ENCODE data around the gene LRRC3B.

Gene LRRC3B

DNA sequence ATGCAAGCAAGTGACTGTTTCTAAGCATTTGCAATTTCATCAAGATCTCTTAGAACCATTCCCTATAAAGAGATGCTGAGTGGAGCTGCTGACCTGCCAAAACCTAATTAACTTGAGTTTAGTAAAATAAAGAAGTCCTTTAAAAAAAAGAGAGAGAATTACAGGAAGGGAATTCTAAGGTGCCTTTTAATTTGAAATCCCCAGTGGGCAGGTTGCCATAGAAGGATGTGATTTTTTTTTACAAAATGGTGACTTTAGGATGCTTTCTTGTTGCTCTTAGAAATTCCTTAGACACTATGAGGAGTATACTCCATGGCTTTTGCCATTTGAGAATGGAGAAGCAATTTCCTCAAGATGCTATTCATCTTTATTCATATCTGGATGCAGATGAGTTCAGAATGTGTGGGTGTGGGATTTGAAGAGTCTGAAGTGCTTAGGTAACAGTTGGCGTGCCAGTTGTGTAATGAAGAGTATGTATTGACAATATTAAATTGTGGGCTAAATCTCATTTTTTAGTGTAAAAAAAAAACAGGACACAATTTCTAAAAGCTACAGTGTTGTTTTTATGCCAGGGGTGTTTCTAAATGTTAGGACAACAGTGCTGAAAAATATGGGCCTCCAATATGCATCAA, 13.6 kb downstream of the LRRC3B start:
- DNase-seq: no peak
- H3K4me3 ChIP-seq (ENCODE audit: low read depth, low read length): no peak overlapping the region
- H3K27me3 ChIP-seq (ENCODE audit: insufficient read depth, low read depth, severe bottlenecking): no peaks in the 10 kb centered on the region
- H3K27ac ChIP-seq: no peak overlapping the region
- no peaks in the 10 kb centered on the region for H3K36me3 ChIP-seq
- TF ChIP-seq, protein P1, sequence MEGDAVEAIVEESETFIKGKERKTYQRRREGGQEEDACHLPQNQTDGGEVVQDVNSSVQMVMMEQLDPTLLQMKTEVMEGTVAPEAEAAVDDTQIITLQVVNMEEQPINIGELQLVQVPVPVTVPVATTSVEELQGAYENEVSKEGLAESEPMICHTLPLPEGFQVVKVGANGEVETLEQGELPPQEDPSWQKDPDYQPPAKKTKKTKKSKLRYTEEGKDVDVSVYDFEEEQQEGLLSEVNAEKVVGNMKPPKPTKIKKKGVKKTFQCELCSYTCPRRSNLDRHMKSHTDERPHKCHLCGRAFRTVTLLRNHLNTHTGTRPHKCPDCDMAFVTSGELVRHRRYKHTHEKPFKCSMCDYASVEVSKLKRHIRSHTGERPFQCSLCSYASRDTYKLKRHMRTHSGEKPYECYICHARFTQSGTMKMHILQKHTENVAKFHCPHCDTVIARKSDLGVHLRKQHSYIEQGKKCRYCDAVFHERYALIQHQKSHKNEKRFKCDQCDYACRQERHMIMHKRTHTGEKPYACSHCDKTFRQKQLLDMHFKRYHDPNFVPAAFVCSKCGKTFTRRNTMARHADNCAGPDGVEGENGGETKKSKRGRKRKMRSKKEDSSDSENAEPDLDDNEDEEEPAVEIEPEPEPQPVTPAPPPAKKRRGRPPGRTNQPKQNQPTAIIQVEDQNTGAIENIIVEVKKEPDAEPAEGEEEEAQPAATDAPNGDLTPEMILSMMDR (IDR thresholded peaks at IDR 0.05; ENCODE audit: low read depth, low read length): no peak
- no peaks in the 10 kb centered on the region for H3K9me3 ChIP-seq (ENCODE audit: severe bottlenecking)

DNA sequence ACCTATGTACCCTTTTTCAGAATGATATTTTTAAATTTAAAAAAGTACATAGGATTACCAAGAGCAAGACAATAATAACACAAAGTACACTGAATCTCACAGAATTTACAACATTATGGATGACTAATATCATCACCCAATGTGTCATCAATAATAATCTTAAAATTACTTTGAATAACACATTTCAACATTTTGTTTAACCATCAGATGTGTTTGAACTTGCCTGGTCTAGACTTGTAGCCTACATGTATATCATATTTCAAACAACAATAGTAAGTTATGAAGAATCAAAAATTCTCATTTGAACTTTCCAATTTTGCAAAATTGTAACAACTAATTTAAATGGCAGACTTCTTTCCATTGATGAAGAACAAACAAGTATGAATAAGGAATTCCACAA, 15.1 kb downstream of the LRRC3B start:
- H3K27ac ChIP-seq: no peak overlapping the region
- H3K27me3 ChIP-seq (ENCODE audit: insufficient read depth, low read depth, severe bottlenecking): peaks cover 6% of the 10 kb centered on the region
- no peak overlapping the region for H3K4me3 ChIP-seq (ENCODE audit: low read depth, low read length)
- H3K9me3 ChIP-seq (ENCODE audit: severe bottlenecking): no peaks in the 10 kb centered on the region
- TF ChIP-seq, protein P1 (IDR thresholded peaks at IDR 0.05; ENCODE audit: low read depth, low read length): no peak
- H3K36me3 ChIP-seq: no peaks in the 10 kb centered on the region
- DNase-seq: no peak

DNA sequence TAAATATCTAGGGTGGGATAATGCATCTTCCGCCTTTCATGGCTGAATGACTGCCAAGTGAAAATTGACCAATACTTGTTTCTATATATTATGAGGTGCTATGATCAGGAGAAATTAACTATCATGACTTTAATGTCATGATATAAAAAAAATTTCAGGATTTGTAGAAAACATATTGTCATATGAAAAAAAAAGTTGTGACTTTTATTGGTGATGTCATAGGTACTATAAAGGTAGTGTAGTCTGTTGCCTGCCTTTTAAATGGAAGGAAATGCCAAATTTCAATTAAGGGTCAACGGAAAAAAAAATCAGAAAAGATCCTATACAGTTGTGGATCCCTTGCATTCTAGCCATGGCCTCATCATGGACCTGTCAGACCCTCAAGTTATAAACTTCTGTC, 15.5 kb downstream of the LRRC3B start:
- H3K4me3 ChIP-seq (ENCODE audit: low read depth, low read length): no peak overlapping the region

DNA sequence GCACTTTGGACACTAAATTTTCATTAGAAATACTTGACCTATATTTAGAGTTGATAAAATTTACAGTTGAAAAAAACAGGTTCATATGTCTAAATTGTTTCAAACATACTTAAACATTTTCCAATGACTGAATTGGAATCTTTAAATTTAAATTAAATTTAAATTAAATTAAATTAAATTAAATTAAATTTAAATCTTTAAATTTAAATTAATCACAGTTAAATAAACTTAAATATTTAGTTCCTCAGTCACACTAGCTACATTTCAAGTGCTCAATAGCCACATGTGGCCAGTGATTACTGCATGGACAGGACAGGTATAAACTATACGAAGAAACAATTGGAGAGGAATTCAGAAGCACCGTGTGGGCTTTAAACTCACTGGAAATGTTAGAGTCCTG, 16.8 kb downstream of the LRRC3B start:
- TF ChIP-seq, protein P1 (IDR thresholded peaks at IDR 0.05; ENCODE audit: low read depth, low read length): no peak
- no peak for DNase-seq
- Histone ChIP-seq H3K36me3 (no peaks in the 10 kb centered on the region), H3K27me3 (ENCODE audit: insufficient read depth, low read depth, severe bottlenecking) (peaks cover 10% of the 10 kb centered on the region), H3K4me3 (ENCODE audit: low read depth, low read length) (no peak overlapping the region), H3K27ac (no peak overlapping the region), H3K9me3 (ENCODE audit: severe bottlenecking) (no peaks in the 10 kb centered on the region)

More for the DNA sequence above, 15.5 kb downstream of the LRRC3B start:
- TF ChIP-seq, protein P1 (IDR thresholded peaks at IDR 0.05; ENCODE audit: low read depth, low read length): no peak
- Histone ChIP-seq H3K36me3 (no peaks in the 10 kb centered on the region), H3K9me3 (ENCODE audit: severe bottlenecking) (no peaks in the 10 kb centered on the region), H3K27me3 (ENCODE audit: insufficient read depth, low read depth, severe bottlenecking) (peaks cover 6% of the 10 kb centered on the region), H3K27ac (no peak overlapping the region)
- no peak for DNase-seq

DNA sequence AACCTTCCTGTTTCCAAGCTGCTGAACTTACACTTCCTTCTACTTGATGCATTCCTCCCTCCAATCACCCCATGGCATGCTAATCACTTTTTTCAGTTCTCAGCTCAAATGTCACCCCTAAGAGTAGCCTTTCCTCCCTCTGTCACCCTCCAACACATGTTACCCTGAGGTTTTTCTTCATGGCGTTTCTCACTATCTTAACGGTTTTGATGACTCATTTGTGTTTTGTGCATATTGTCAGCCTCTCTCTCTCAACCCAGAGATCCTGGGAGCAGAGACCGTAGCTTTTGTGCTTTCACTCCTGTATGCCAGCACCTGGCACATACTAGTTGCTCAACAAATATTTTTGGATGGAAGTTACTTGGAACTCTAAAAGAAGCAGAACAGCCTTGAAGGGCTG, 24.5 kb downstream of the LRRC3B start:
- H3K27ac ChIP-seq: no peak overlapping the region
- peaks cover 12% of the 10 kb centered on the region for H3K27me3 ChIP-seq (ENCODE audit: insufficient read depth, low read depth, severe bottlenecking)
- no peak overlapping the region for H3K4me3 ChIP-seq (ENCODE audit: low read depth, low read length)
- TF ChIP-seq, protein P1 (IDR thresholded peaks at IDR 0.05; ENCODE audit: low read depth, low read length): no peak
- H3K9me3 ChIP-seq (ENCODE audit: severe bottlenecking): no peaks in the 10 kb centered on the region
- DNase-seq: no peak
- no peaks in the 10 kb centered on the region for H3K36me3 ChIP-seq

DNA sequence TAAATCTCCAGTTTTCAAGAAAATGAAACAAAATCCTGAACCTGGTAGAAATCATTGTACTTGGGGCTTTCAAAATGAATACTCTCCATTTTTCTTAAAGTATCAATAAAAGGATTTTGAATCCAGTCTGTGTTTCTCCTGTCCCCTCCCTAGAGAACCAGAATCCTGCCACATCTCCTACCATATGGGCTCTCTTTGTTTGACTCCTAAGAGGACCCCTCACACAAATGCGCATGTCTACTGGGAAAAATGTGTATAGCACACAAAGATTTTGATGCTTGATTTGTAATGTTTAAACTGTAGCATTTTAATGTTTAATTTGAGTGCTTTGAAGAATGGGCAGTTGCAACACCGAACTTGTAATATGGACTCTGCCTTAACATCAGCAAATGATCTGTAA, 25.9 kb downstream of the LRRC3B start:
- H3K9me3 ChIP-seq (ENCODE audit: severe bottlenecking): no peaks in the 10 kb centered on the region
- H3K27ac ChIP-seq: no peak overlapping the region
- no peaks in the 10 kb centered on the region for H3K36me3 ChIP-seq
- no peak overlapping the region for H3K4me3 ChIP-seq (ENCODE audit: low read depth, low read length)
- no peak for DNase-seq
- H3K27me3 ChIP-seq (ENCODE audit: insufficient read depth, low read depth, severe bottlenecking): peaks cover 8% of the 10 kb centered on the region
- TF ChIP-seq, protein P1 (IDR thresholded peaks at IDR 0.05; ENCODE audit: low read depth, low read length): no peak

All from WERI-Rb-1 (cell line).